Fibroblast of lung (primary cell): Measurements from ENCODE around the gene SYCE1L.

Experiments
- EZH2 ChIP-seq: IDR thresholded peaks from 2 replicates; pipeline ENCODE4 v1.5.1; 2012; ENCODE audit warnings: low read length, control low read depth, mild to moderate bottlenecking; ENCODE audit errors: missing control alignments
- TF ChIP-seq, protein P1 (sequence below), 2 donors: IDR thresholded peaks in 1 of 2; conservative IDR thresholded peaks in 1 of 2; 1 replicate in 1 of 2; 2 replicates in 1 of 2; pipeline ENCODE4 v1.5.1; 2011 to 2012; ENCODE audit warnings: low read length in 2 of 2, control low read depth in 1 of 2, inconsistent platforms in 1 of 2, low read depth in 1 of 2, mild to moderate bottlenecking in 1 of 2

DNA sequence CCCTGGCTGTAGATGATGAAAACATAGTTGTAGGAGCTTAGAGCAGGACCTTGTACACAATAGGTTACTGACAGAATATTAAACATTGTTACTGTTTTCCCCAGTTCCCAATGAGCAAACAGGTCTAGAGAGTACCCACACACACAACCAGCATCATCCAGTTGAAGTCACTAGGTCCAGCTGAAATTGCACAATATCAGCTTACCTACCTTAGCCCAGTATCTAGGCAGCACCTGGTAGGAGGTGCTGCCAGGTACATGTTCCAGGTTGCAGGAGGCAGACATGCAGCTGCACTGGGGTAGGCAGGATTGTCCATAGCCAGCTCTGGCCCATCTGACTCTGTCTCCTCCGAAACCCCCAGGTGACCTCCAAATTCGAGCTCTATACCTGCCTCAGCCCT, 1.5 kb upstream of the SYCE1L start:
- TF ChIP-seq, protein P1, sequence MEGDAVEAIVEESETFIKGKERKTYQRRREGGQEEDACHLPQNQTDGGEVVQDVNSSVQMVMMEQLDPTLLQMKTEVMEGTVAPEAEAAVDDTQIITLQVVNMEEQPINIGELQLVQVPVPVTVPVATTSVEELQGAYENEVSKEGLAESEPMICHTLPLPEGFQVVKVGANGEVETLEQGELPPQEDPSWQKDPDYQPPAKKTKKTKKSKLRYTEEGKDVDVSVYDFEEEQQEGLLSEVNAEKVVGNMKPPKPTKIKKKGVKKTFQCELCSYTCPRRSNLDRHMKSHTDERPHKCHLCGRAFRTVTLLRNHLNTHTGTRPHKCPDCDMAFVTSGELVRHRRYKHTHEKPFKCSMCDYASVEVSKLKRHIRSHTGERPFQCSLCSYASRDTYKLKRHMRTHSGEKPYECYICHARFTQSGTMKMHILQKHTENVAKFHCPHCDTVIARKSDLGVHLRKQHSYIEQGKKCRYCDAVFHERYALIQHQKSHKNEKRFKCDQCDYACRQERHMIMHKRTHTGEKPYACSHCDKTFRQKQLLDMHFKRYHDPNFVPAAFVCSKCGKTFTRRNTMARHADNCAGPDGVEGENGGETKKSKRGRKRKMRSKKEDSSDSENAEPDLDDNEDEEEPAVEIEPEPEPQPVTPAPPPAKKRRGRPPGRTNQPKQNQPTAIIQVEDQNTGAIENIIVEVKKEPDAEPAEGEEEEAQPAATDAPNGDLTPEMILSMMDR (conservative IDR thresholded peaks at IDR 0.05 in 1 of 2, IDR thresholded peaks at IDR 0.05 in 1 of 2; ENCODE audit: low read depth in 1 of 2, low read length in 2 of 2), result no peak
- no peak for TF ChIP-seq EZH2
